GM12892 (cell line): Measurements from ENCODE around the gene FBXL2.

Source experiments
- POLR2AphosphoS5 ChIP-seq: IDR thresholded peaks from 2 replicates; pipeline ENCODE4 v1.6.1; 2011; ENCODE audit warnings: low read depth, low read length, control low read depth
- TAF1 ChIP-seq: IDR thresholded peaks from 2 replicates; pipeline ENCODE4 v1.6.1; 2011; ENCODE audit warnings: low read depth, mild to moderate bottlenecking, control low read depth, low read length, borderline replicate concordance

DNA sequence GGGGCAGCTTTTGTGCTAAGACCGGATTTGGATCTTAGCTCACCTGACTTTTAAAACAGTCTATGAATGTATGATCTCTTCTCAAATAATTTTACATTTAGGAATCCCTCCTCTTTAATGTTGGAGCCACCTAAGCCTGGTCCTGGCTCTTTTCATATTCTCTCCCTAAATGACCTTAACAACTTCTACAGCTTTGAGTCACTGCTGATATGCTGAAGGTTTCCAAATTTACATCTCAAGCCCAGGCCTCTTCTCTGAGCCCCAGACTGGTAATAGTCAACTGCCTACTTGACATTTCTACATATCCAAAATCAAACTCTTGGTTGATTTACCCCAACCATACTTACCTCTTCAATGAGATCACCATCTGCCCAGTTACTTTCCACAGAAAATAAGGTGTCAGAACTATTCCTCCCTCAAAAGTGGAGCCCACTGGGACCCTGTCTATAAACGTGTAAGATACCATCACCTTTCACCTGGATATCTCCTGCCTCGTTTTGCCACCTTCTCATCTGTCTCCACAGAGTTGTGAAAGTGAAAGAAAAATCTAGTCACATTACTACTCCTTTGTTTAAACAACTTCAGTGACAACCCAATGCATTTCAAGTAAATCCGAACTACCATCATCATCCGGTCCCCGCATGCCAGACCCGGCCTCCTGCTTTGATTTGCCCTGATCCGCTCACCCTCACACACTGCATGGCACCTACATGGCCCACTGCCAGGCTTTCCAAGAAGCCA, 114.2 kb downstream of the FBXL2 start:
- TF ChIP-seq POLR2AphosphoS5 = no peak
- no peak for TF ChIP-seq TAF1
